T-helper 22 cell (primary cell): ENCODE measurements around the gene HSD17B12.
"Not testable (repeated sequence)": the region's sequence is repeated elsewhere in the genome, so short reads cannot be mapped to it uniquely, and the experiment has no call there.

Experiments used
- DNase-seq: peaks from one replicate; pipeline ENCODE4 v3.0.0-alpha.2; 2020; ENCODE audit warnings: low read depth

The HSD17B12 gene

GRCh38 chr11:43680521-43681400, at the start of gene HSD17B12:
Gene HSD17B12 (plus strand): TSS chr11:43680738. CDS start chr11:43680828, 90 bp downstream.
- peak; percentile 98 for DNase-seq

- DNase-seq = no peak
Measured at GRCh38 chr11:43631732-43632131, 48.8 kb upstream of the HSD17B12 start.

- no peak for DNase-seq
Measured at GRCh38 chr11:43632181-43632580, 48.4 kb upstream of the HSD17B12 start.

GRCh38 chr11:43638717-43639116, 41.8 kb upstream of the HSD17B12 start:
- DNase-seq = no peak

GRCh38 chr11:43639224-43639623, 41.3 kb upstream of the HSD17B12 start:
- no peak for DNase-seq

GRCh38 chr11:43639920-43640319, 40.6 kb upstream of the HSD17B12 start:
- DNase-seq = no peak

- DNase-seq = peak; percentile 71
Measured at GRCh38 chr11:43643898-43644620, 36.5 kb upstream of the HSD17B12 start.

- no peak for DNase-seq
Measured at GRCh38 chr11:43644621-43645299, 35.8 kb upstream of the HSD17B12 start.

- no peak for DNase-seq
Measured at GRCh38 chr11:43646767-43647166, 33.8 kb upstream of the HSD17B12 start.

- DNase-seq = no peak
Measured at GRCh38 chr11:43648888-43649287, 31.6 kb upstream of the HSD17B12 start.

- DNase-seq = no peak
Measured at GRCh38 chr11:43649501-43649900, 31.0 kb upstream of the HSD17B12 start.

- DNase-seq = no peak
Measured at GRCh38 chr11:43649921-43650320, 30.6 kb upstream of the HSD17B12 start.

GRCh38 chr11:43663018-43663417, 17.5 kb upstream of the HSD17B12 start:
- not testable (repeated sequence) for DNase-seq

- no peak for DNase-seq
Measured at GRCh38 chr11:43664295-43664694, 16.2 kb upstream of the HSD17B12 start.

GRCh38 chr11:43671284-43671683, 9.3 kb upstream of the HSD17B12 start:
- DNase-seq = not testable (repeated sequence)

GRCh38 chr11:43674560-43674959, 6.0 kb upstream of the HSD17B12 start:
- no peak for DNase-seq

- no peak for DNase-seq
Measured at GRCh38 chr11:43676933-43677332, 3.6 kb upstream of the HSD17B12 start.

GRCh38 chr11:43681401-43681942, 934 bp downstream of the HSD17B12 start:
- DNase-seq = no peak

- DNase-seq = not testable (repeated sequence)
Measured at GRCh38 chr11:43682081-43682480, 1.5 kb downstream of the HSD17B12 start.

- no peak for DNase-seq
Measured at GRCh38 chr11:43685440-43685839, 4.9 kb downstream of the HSD17B12 start.

GRCh38 chr11:43686207-43686606, 5.7 kb downstream of the HSD17B12 start:
- no peak for DNase-seq

GRCh38 chr11:43687120-43687791, 6.7 kb downstream of the HSD17B12 start:
- DNase-seq = no peak
